Endothelial cell of umbilical vein (primary cell): Measurements from ENCODE around the gene ZNF248. TPM values are rescaled to one million over a fixed set of nuclear protein-coding genes. Genes with fewer than 3 reads are reported as not detected.

Source experiments
- polyA plus RNA-seq, 4 experiments: library from polyadenylated mRNA; depleted of rRNA in 3 of 4; stranded (reverse) in 3 of 4; unstranded in 1 of 4; fragments of >200 nt; gene quantifications; 2 replicates each; pipeline versions ENCODE4 v1.2.1 to v1.2.3, GENCODE V29; 2011 to 2012; ENCODE audit warnings: missing spikeins in 1 of 4
- total RNA-seq: library from RNA; stranded (reverse); gene quantifications from 2 replicates; pipeline ENCODE4 v1.2.3, GENCODE V29; 2021

ZNF248 gene
- total and polyA plus RNA-seq, 2 donors (not counting 3 experiments of a cell fraction or from before 2014, with no cell fraction given) = 4.3 to 6.5 TPM

Other genes with a start within 250 kb of the ZNF248 start
- 5.0 and 5.2 TPM in 2 replicates for gene ZNF25, start 119.0 kb upstream of the ZNF248 start, total RNA-seq
- gene ZNF25, start 119.0 kb upstream of the ZNF248 start, polyA plus RNA-seq = 1.4 and 2.0 TPM in 2 replicates
- gene ZNF33A, start 153.1 kb upstream of the ZNF248 start, total RNA-seq = 13.2 and 14.5 TPM in 2 replicates
- gene ZNF33A, start 153.1 kb upstream of the ZNF248 start, polyA plus RNA-seq = 3.6 and 4.6 TPM in 2 replicates
- 10.4 and 14.5 TPM in 2 replicates for gene ZNF37A, start 236.7 kb upstream of the ZNF248 start, total RNA-seq
- gene ZNF37A, start 236.7 kb upstream of the ZNF248 start, polyA plus RNA-seq = 3.4 and 3.9 TPM in 2 replicates